K562 (cell line): Measurements from ENCODE around the gene TRAF3IP3.

Experiments
- KDM1A ChIP-seq, 2 experiments: fragments of 450-650 bp; IDR thresholded peaks; 2 replicates each; pipeline ENCODE4 v1.6.1; 2016; ENCODE audit warnings: mild to moderate bottlenecking in 2 of 2
- ZNF140 ChIP-seq: fragments of 250-450 bp; sonication (Bioruptor Pico); IDR thresholded peaks from 2 replicates; pipeline ENCODE4 v1.8.0; 2021; ENCODE audit warnings: moderate library complexity, mild to moderate bottlenecking, inconsistent platforms
- TF ChIP-seq, protein P1 (sequence below), 3 experiments: IDR thresholded peaks in 2 of 3; conservative IDR thresholded peaks in 1 of 3; 2 replicates each; pipeline ENCODE4 v1.5.1; 2011 to 2012; ENCODE audit warnings: low read length in 3 of 3, mild to moderate bottlenecking in 3 of 3, control low read depth in 2 of 3, improper control_type of control experiment in 1 of 3, inconsistent platforms in 1 of 3, low read depth in 1 of 3, mixed read lengths in 1 of 3, moderate library complexity in 1 of 3; ENCODE audit not compliant: insufficient read depth in 2 of 3

- TF ChIP-seq, protein P1, sequence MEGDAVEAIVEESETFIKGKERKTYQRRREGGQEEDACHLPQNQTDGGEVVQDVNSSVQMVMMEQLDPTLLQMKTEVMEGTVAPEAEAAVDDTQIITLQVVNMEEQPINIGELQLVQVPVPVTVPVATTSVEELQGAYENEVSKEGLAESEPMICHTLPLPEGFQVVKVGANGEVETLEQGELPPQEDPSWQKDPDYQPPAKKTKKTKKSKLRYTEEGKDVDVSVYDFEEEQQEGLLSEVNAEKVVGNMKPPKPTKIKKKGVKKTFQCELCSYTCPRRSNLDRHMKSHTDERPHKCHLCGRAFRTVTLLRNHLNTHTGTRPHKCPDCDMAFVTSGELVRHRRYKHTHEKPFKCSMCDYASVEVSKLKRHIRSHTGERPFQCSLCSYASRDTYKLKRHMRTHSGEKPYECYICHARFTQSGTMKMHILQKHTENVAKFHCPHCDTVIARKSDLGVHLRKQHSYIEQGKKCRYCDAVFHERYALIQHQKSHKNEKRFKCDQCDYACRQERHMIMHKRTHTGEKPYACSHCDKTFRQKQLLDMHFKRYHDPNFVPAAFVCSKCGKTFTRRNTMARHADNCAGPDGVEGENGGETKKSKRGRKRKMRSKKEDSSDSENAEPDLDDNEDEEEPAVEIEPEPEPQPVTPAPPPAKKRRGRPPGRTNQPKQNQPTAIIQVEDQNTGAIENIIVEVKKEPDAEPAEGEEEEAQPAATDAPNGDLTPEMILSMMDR (IDR thresholded peaks at IDR 0.05 in 2 of 3, conservative IDR thresholded peaks at IDR 0.05 in 1 of 3; ENCODE audit: insufficient read depth in 2 of 3, low read depth in 1 of 3, low read length in 3 of 3): no peak
- TF ChIP-seq ZNF140: no peak
- TF ChIP-seq KDM1A (IDR thresholded peaks at IDR 0.05): 0 out of 4 replicates have a peak, but pooled peaks of 1 of the 2 experiments have one; percentile 33
Measured at GRCh38 chr1:209805875-209806760, 50.3 kb downstream of the TRAF3IP3 start, which contains the start of gene IRF6.
